ENCODE results near the gene PTGER2. TPM values are rescaled to one million over a fixed set of nuclear protein-coding genes. Genes with fewer than 3 reads are reported as not detected.

PTGER2 gene
- total and polyA plus RNA-seq, 2 of the 13 experiments (the other 11 are each of a cell fraction or from before 2014, with no cell fraction given) = not detected

DNA sequence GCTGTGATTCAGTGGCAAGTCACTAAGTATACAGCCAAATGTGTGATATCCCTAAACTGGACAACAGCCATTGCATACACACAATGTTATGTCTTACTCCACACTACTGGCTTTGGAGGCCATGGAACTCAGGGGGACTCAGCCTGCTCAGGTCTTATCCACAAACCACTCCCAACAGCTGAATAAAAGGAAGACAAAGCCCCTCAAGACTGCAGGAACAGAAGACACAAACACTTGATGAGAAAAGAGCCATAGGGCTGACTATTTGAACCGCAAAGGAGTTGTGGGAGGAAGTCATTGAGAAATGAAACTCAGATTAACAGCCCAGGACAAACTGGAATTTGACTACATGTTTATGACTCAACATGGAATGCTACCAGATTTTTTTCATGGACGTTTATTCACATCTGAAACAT, 40.9 kb downstream of the PTGER2 start:
- no peak for ATAC-seq

More for the DNA sequence above, 40.9 kb downstream of the PTGER2 start:
- ChIA-PET CTCF (ENCODE audit: low intra/inter-chr PET ratio, low total read pairs) (no interaction called here), POLR2A (no interaction called here)
- no peaks in the 10 kb centered on the region; a peak in 2 of 5 replicates for H3K27me3 ChIP-seq (ENCODE audit: control insufficient read depth in 1 of 2, insufficient read depth in 2 of 2, low read length in 2 of 2)
- no peaks in the 10 kb centered on the region for H4K20me1 ChIP-seq (ENCODE audit: insufficient read depth, low read length)
- H3K9me3 ChIP-seq (ENCODE audit: low read length) = no peaks in the 10 kb centered on the region
- H3K79me2 ChIP-seq (ENCODE audit: insufficient read depth, low read length) = no peaks in the 10 kb centered on the region
- no peak for FAIRE-seq
- no peak for DNase-seq (ENCODE audit: low spot score)
- H3K4me2 ChIP-seq (ENCODE audit: low read depth, low read length) = no peak overlapping the region
- WGBS (ENCODE audit: low lambda C conversion rate) = 0% methylated on average over 2 of the region's 2 CpGs
- no peaks in the 10 kb centered on the region for H3K36me3 ChIP-seq (replicated peaks in 1 of 2; ENCODE audit: control insufficient read depth in 1 of 2, insufficient read depth in 2 of 2, low read length in 2 of 2)
- in situ Hi-C loops (cut with HindIII; ENCODE audit: extremely low pct_ligation_motif_present, low pct_unique_long_range_greater_than_20kb) (no loop called here), intact Hi-C loops (cut with micrococcal nuclease; ENCODE audit: unreplicated experiment) (no loop called here)
- BruUV-seq (replicated peaks) = no TSS peak
- no peaks in the 10 kb centered on the region for H3K4me1 ChIP-seq (ENCODE audit: insufficient read depth, low read length)
- H3K9ac ChIP-seq (ENCODE audit: insufficient read depth, low read depth, low read length) = no peak overlapping the region
- TF ChIP-seq ZNF773 (CRISPR knock-in tag; IDR thresholded peaks at IDR 0.05; ENCODE audit: borderline replicate concordance) (no peak), NRL (CRISPR knock-in tag; IDR thresholded peaks at IDR 0.05; ENCODE audit: borderline replicate concordance) (no peak), PCBP1 (IDR thresholded peaks at IDR 0.05; ENCODE audit: borderline replicate concordance, low read depth, low read length) (no peak), TFDP1 (CRISPR knock-in tag; IDR thresholded peaks at IDR 0.05; ENCODE audit: borderline replicate concordance) (no peak), NKX3-1 (CRISPR knock-in tag; IDR thresholded peaks at IDR 0.05) (no peak), GZF1 (CRISPR knock-in tag; IDR thresholded peaks at IDR 0.05) (no peak), ZBTB38 (CRISPR knock-in tag; IDR thresholded peaks at IDR 0.05) (no peak), IKZF5 (CRISPR knock-in tag; IDR thresholded peaks at IDR 0.05) (no peak), ZNF501 (CRISPR knock-in tag; IDR thresholded peaks at IDR 0.05) (no peak), TCF7L2 (IDR thresholded peaks at IDR 0.05; ENCODE audit: low read depth, low read length) (no peak), ZFP82 (CRISPR knock-in tag; IDR thresholded peaks at IDR 0.05; ENCODE audit: borderline replicate concordance) (no peak), ZNF3 (CRISPR knock-in tag; IDR thresholded peaks at IDR 0.05) (no peak), GABPA (IDR thresholded peaks at IDR 0.05; ENCODE audit: low read depth, low read length) (no peak), GABPA (CRISPR knock-in tag; IDR thresholded peaks at IDR 0.05; ENCODE audit: low read depth) (no peak), RCOR2 (CRISPR knock-in tag; IDR thresholded peaks at IDR 0.05) (no peak), ZNF562 (CRISPR knock-in tag; IDR thresholded peaks at IDR 0.05; ENCODE audit: borderline replicate concordance) (no peak), ZMAT5 (CRISPR knock-in tag; IDR thresholded peaks at IDR 0.05; ENCODE audit: borderline replicate concordance, low read depth) (no peak)
- TF ChIP-seq, protein P1, sequence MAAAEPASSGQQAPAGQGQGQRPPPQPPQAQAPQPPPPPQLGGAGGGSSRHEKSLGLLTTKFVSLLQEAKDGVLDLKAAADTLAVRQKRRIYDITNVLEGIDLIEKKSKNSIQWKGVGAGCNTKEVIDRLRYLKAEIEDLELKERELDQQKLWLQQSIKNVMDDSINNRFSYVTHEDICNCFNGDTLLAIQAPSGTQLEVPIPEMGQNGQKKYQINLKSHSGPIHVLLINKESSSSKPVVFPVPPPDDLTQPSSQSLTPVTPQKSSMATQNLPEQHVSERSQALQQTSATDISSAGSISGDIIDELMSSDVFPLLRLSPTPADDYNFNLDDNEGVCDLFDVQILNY (CRISPR knock-in tag; conservative IDR thresholded peaks at IDR 0.05) = no peak
- TF ChIP-seq, protein P2, sequence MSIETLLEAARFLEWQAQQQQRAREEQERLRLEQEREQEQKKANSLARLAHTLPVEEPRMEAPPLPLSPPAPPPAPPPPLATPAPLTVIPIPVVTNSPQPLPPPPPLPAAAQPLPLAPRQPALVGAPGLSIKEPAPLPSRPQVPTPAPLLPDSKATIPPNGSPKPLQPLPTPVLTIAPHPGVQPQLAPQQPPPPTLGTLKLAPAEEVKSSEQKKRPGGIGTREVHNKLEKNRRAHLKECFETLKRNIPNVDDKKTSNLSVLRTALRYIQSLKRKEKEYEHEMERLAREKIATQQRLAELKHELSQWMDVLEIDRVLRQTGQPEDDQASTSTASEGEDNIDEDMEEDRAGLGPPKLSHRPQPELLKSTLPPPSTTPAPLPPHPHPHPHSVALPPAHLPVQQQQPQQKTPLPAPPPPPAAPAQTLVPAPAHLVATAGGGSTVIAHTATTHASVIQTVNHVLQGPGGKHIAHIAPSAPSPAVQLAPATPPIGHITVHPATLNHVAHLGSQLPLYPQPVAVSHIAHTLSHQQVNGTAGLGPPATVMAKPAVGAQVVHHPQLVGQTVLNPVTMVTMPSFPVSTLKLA (IDR thresholded peaks at IDR 0.05) = no peak
- TF ChIP-seq, protein P3, sequence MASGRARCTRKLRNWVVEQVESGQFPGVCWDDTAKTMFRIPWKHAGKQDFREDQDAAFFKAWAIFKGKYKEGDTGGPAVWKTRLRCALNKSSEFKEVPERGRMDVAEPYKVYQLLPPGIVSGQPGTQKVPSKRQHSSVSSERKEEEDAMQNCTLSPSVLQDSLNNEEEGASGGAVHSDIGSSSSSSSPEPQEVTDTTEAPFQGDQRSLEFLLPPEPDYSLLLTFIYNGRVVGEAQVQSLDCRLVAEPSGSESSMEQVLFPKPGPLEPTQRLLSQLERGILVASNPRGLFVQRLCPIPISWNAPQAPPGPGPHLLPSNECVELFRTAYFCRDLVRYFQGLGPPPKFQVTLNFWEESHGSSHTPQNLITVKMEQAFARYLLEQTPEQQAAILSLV (CRISPR knock-in tag; IDR thresholded peaks at IDR 0.05; ENCODE audit: borderline replicate concordance) = no peak
- no peak overlapping the region for H3K27ac ChIP-seq (ENCODE audit: extremely low read length, insufficient read depth, low read length)
- H3K4me3 ChIP-seq (replicated peaks in 1 of 3; ENCODE audit: insufficient read depth in 1 of 3, low read depth in 2 of 3, low read length in 3 of 3) = no peak overlapping the region
- H2AFZ ChIP-seq (ENCODE audit: low read length) = no peak overlapping the region
